ENCODE data around the gene PCCA.
"Not testable (repeated sequence)": the region's sequence is repeated elsewhere in the genome, so short reads cannot be mapped to it uniquely, and the experiment has no call there.

The PCCA gene

DNA sequence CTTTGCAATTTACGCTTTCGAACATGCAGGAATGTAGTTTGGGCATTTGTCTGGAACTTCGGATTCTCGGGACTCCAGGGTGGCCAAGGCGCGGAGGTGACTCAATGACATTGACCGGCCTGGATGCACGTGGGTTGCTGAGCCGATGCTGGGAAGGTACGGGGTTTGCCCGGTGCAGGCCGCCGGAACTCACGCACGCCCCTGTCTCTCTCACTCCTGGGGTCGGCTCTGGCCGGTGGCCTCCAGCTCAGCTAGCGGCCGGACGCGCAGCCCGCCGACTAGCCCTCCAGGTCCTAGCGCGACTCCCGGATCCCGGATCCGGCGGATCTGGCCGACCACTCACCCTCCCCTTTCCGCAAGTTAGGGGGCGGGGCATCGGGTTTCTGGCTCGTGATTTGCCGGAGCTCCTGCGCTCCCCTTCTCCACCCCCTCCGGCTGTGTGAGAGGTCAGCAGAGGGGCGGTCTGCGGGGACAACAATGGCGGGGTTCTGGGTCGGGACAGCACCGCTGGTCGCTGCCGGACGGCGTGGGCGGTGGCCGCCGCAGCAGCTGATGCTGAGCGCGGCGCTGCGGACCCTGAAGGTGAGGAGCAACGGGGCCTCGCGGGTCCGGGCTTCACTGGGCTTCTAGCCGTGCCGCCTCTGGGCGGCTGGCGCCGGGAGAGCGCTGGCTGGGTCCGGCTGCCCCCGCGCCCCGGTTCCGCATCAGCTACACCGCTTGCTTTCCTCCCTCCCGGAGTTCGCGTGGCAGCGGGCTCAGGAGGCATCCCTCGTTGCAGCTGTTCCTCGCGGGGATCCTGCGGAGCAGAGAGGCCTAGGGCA is at the start of gene PCCA:
PCCA (plus strand) TSS at position 450 of the 821 bp plus-strand sequence; CDS start at position 478, 28 bp downstream.
- DNase-seq: no peak

GRCh38 chr13:100039740-100040139 is 49.2 kb upstream of the PCCA start:
- DNase-seq: no peak

DNA sequence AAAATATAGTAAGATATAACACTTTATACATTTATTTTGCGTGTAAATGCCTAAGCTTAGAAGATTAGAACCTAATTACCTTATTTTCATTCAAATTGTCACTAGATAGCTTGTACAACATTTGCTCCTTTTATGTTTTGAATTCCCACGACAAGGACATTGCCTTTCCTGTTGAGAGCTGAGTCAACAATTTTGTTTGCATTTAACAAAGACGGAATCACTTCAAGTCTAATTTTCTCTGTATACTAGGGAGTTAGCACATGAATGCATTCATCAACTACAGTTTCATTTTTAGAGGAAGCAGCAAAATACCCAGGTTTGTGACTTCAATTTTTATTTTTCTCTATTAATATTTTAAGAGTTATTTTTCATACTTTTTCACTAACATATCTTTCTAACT is 48.7 kb upstream of the PCCA start:
- no peak for DNase-seq

- DNase-seq: no peak
Observed at GRCh38 chr13:100044936-100045335, 44.0 kb upstream of the PCCA start.

GRCh38 chr13:100045355-100045754 is 43.5 kb upstream of the PCCA start:
- no peak for DNase-seq

- no peak for DNase-seq
Observed at GRCh38 chr13:100051070-100051469, 37.8 kb upstream of the PCCA start.

- DNase-seq: no peak
Observed at GRCh38 chr13:100059827-100060226, 29.1 kb upstream of the PCCA start.

DNA sequence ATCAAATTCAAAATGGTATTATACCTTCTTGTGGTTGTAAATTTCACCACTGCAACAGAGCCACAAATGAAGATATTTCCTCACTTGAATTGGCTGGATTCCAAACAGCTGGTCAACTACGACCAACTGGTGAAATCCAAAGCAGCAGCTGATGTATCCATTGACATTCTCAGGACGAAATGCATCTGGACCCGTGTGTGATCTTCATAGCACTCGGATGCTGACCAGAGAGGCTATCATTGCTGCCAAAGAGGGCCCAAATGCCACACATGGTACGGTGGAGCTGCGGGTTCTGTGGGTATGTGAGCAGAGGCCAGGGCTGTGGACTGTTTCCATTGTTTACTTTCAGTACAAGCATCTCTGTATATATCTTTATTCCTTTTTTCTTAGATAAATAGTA is 25.6 kb upstream of the PCCA start:
- no peak for DNase-seq

- DNase-seq: no peak
Observed at GRCh38 chr13:100063906-100064305, 25.0 kb upstream of the PCCA start.

DNA sequence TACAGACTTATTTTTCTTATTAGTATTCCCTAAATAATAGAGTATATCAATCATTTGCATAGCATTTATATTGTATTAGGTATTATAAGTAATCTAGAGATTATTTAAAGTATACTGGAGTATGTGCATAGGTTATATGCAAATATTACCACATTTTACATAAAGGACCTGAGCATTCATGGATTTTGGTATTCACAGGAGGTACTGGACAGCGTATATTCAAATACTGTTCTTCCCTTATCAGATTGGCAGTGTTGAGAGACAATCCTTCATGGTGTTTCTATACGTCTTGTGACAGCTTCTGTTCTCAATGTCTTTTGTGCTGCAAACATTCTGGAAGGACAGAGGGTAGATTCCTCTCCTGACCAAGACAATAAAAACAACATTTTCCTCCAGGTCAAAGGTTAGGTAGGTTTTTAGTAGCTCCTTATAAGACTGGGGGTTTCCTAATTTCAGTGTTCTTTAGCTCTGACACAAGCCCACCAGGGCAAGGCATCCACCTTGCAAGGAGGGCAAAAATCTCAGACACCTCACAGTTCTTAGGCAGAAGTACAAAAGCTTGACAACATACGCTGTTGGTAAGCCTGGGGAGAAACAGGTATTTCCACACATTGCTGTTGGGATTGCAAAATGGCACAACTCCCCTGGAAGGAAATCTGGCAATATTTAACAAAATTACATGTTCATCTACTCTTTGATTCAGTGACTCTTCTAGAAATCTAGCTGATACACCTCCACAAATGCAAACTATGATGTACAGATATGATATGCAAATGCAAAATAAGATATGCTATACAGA is 20.6 kb upstream of the PCCA start:
- no peak for DNase-seq

- DNase-seq: no peak
Observed at GRCh38 chr13:100069278-100069677, 19.6 kb upstream of the PCCA start.

DNA sequence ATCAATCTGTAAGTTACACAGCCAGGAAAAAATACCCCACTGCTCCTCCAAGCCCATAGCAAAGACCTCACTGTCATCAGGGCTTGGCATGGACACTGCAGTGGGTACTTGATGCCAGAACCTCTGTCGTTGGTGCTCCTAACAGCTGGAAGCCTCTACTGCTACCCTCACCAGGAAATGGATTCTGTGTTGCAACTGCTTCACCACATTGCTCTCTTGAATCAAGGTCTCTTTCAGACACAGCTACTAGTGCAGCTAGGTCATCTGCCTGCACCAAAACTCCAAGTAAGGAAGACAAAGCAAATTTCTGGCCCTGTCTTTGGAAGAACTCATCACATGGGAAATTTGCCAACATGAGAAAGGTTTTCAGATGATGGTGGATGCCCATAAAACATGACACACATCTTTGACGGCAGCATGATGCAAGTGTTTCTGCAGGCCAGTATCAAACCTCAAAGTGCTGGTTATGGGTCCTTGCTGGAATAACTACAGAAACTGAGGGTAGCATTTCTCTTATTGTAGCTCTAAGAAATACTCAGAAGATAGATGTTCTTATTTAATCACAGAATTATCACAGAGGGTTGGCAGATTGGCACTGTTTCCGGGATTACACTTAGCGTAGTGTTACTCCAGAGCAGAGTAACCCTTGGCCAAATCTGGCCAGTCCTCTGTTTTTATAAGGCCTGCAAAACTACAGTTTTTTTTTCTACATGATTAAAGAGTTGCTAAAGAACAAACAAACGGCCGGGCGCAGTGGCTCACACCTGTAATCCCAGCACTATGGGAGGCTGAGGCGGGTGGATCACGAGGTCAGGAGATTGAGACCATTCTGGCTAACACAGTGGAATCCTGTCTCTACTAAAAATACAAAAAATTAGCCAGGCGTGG is 12.9 kb upstream of the PCCA start:
- no peak for DNase-seq

DNA sequence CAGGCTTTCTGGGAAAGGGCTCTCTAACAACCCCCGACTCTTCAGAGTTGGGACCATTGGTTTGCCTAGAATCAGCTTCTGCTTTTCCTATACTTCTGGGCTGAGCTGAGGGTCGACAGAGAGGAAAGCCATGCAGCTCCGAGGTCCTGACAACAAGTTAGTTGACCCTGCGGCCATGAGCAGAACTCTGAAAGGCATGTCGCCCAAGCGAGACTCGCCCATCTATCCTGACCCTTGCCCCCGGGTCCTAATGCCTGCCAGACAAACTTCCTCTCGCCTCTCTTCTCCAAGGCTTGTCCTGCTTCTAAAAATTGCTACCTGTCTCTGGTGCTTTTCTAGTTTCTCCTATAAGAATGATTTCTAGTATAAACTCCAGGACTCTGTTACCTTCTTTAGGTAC is 9.9 kb upstream of the PCCA start:
- DNase-seq: not testable (repeated sequence)

GRCh38 chr13:100083401-100083800 is 5.5 kb upstream of the PCCA start:
- not testable (repeated sequence) for DNase-seq

DNA sequence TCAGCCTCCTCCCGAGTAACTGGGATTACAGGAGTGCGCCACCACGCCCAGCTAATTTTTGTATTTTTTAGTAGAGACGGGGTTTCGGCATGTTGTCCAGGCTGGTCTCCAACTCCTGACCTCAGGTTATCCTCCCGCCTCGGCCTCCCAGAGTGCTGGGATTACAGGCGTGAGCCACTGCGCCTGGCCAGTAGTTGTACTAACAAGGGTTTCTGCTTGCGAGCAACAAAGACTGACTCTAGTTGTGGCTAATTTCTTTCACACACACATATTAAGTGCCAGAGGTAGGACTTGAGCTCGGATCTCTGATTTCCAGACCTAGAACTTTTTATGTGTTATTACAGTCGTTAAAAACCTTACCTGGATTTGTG is 635 bp upstream of the PCCA start:
- DNase-seq: no peak

GRCh38 chr13:100089465-100090032 is 656 bp downstream of the PCCA start:
- DNase-seq: no peak

- no peak for DNase-seq
Observed at GRCh38 chr13:100090861-100091260, 2.0 kb downstream of the PCCA start.

DNA sequence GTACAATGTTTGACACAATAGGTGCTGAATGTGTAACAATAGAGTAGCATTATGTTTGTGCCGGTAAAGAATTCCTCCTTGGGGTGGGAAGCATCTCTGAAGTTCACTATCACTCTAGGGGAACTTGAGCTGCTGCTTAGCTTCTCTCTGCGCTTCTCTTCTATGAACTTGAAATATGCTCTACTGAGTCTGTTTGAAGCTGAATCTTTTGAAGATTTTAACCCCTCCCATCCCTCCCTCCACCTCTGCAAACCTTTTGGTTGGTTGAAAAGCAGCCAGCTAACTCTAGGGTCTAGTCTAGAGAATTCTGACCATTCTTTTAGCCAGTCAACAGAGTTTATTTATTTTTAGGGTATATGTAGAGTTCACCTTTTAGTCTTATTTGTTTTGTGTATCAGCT is 2.5 kb downstream of the PCCA start:
- DNase-seq: no peak

GRCh38 chr13:100092273-100092672 is 3.4 kb downstream of the PCCA start:
- DNase-seq: not testable (repeated sequence)

GRCh38 chr13:100095498-100095897 is 6.6 kb downstream of the PCCA start:
- DNase-seq: no peak

GRCh38 chr13:100096526-100096925 is 7.6 kb downstream of the PCCA start:
- DNase-seq: no peak

DNA sequence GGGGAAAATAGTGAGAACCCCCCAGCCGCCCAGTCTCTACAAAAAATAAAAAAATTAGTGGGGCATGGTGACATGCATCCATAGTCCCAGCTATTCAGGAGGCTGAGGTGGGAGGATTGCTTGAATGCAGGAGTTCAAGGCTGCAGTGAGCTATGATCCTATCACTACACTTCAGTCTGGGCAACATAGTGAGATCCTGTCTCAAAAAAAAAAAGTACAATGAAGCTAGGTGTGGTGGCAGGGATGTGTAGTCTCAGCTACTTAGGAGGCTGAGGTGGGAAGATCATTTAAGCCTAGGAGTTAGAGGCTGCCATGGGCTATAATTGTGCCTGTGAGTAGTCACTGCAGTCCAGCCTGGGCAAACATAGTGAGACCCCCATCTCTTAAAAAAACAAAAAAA is 8.9 kb downstream of the PCCA start:
- no peak for DNase-seq
